GM10266 (cell line): ENCODE results near the gene SIDT2.
A peak's percentile ranks its signal among the peaks of the same experiment; 100 is the strongest.

ENCODE experiments used
- DNase-seq: peaks from one replicate; pipeline ENCODE4 v3.0.0; 2012; ENCODE audit errors: extremely low spot score
- TF ChIP-seq, protein P1 (sequence below): IDR thresholded peaks from 2 replicates; pipeline ENCODE4 v1.5.1; 2012; ENCODE audit warnings: mild to moderate bottlenecking, low read depth; ENCODE audit not compliant: control insufficient read depth, insufficient read depth; ENCODE audit errors: missing control alignments

Gene SIDT2

DNA sequence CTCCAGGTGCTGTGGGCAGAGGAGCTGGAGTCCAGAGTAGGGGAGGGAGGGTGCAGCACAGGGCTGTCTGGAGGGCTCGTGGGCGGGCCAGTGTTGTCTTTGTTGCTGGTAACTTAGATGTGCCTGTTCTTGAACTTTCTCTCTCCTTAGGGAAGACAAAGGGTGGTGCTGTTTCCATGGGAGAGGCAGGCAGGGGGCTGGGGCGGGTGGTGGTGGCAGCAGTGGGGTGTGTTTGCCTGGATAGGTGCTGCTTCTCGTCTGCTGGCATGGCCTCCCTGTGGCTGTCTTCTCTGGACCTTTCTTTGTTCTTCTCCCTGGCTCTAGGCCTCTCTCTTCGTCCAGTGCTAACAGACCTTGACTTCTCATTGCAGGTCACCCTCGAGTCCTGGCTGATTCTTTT is 8.5 kb downstream of the SIDT2 start:
- TF ChIP-seq, protein P1, sequence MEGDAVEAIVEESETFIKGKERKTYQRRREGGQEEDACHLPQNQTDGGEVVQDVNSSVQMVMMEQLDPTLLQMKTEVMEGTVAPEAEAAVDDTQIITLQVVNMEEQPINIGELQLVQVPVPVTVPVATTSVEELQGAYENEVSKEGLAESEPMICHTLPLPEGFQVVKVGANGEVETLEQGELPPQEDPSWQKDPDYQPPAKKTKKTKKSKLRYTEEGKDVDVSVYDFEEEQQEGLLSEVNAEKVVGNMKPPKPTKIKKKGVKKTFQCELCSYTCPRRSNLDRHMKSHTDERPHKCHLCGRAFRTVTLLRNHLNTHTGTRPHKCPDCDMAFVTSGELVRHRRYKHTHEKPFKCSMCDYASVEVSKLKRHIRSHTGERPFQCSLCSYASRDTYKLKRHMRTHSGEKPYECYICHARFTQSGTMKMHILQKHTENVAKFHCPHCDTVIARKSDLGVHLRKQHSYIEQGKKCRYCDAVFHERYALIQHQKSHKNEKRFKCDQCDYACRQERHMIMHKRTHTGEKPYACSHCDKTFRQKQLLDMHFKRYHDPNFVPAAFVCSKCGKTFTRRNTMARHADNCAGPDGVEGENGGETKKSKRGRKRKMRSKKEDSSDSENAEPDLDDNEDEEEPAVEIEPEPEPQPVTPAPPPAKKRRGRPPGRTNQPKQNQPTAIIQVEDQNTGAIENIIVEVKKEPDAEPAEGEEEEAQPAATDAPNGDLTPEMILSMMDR, result no peak
- no peak for DNase-seq

DNA sequence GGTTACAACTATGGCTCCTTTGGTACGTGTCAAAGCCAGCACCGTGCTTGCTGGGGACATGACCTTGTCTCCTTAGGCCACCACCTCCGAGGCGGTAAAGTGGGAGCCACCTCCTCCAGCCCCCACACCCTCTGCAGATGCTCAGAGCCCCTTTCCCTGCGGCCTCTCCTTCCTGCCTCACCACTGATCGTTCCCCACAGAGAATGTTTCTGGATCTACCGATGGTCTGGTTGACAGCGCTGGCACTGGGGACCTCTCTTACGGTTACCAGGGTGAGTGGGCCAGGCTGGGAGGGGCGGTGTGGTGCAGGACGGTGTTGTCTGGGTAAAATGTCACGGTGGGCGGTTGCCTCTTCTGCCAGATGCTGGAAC is 8.9 kb downstream of the SIDT2 start:
- TF ChIP-seq, protein P1, result no peak
- peak; percentile 8 for DNase-seq

DNA sequence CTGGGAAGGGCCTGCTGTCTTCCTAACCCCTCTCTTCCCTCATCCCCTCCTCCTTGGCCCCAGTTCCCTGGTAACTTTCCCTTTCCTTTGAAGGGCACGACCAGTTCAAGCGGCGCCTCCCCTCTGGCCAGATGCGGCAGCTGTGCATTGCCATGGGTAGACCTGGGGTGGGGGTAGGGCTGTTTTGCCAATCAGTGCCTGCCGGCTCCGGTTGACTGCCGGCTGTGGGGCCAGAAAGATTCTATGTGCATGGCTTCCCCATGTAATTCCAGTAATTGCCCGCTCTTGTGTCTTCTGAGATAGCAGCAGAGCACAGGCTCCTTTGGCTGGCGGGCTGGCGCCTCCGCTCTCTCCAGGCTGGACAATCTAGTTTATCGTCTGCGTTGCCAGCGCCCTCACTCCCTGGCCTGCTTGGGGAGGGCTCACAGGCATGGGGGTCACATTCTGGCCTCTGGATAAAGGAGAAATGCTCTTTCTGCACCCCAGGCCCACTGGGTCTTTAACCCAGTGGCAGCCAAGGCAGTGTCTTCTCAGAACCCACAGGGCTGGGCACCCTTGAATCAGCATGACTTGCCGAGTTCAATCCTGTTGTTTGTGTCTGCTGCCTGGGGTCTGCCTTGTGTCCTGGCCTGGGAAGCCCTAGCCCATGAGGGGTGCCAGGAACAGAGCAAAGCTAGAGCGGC is 9.4 kb downstream of the SIDT2 start:
- DNase-seq, result peak; percentile 7
- TF ChIP-seq, protein P1, result no peak

DNA sequence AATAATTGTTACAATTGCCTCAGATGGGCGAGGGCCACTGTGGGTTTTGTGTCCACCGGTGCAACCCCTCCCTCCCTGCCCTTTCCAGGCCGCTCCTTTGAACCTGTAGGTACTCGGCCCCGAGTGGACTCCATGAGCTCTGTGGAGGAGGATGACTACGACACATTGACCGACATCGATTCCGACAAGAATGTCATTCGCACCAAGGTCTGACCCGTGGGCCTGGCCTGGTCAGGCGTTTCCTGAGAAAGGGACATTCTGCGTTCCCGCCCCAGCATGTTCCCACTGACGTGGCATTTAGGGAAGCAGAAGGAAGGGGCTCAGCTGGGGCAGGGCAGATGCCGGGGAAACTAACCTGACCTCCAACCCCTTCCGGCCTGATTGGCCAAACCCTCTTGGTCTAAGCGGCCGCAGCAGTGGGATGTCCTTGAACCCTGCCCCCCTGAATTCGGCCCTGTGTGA is 10.1 kb downstream of the SIDT2 start:
- TF ChIP-seq, protein P1, result no peak
- no peak for DNase-seq

DNA sequence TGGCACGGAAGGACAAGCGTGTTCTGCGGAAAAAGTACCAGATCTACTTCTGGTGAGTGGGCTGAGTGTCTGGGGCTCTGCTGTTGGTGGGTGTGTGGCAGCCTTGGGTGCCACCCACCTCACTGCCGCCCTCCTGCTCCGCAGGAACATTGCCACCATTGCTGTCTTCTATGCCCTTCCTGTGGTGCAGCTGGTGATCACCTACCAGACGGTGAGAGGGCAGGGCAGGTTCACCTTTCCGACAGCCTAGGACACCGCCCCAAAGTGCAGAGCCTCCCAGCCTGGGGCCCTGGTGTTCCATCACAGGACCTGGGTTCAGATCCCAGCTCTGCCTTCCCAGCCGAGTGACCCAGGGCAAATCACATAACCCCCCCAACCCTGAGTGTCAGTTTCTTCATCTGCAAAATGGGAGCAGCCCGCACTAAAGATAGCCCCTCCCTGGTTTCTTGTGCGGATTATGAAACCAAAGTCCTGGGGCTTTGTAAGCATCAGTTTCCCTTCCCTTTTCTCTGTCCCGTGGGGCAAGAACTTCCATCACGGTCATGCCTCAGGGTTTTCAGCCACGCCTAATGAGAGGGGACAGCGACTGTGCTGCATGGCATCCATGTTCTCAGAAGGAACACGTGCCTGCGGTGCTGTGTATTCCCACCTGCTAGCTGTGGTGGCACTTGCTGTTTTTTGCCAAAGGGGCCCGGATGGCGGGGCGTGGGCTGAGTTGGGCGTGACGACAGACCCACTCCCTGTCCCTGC is 10.8 kb downstream of the SIDT2 start:
- TF ChIP-seq, protein P1, result no peak
- peak; percentile 50 for DNase-seq

DNA sequence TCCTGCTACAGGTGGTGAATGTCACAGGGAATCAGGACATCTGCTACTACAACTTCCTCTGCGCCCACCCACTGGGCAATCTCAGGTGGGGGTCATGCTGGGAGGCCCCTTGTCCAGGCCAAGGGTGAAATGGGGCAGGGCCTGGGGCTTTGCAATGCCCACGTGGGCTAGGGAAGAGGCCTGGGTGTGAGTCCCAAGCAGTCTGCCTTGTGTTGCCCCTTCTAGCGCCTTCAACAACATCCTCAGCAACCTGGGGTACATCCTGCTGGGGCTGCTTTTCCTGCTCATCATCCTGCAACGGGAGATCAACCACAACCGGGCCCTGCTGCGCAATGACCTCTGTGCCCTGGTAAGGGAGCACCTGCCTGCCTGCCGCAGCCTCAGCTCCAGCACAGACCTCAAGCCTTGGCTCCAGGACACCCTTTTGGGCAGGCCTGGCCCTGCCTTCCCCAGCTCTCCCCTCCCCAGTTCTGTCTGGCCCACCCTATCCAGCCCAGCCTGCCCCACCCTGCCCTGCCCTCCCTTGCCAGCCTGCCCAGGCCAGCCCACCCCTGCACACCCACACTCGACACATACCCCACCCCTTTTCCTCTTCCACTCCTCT is 11.5 kb downstream of the SIDT2 start:
- TF ChIP-seq, protein P1, result no peak

DNA sequence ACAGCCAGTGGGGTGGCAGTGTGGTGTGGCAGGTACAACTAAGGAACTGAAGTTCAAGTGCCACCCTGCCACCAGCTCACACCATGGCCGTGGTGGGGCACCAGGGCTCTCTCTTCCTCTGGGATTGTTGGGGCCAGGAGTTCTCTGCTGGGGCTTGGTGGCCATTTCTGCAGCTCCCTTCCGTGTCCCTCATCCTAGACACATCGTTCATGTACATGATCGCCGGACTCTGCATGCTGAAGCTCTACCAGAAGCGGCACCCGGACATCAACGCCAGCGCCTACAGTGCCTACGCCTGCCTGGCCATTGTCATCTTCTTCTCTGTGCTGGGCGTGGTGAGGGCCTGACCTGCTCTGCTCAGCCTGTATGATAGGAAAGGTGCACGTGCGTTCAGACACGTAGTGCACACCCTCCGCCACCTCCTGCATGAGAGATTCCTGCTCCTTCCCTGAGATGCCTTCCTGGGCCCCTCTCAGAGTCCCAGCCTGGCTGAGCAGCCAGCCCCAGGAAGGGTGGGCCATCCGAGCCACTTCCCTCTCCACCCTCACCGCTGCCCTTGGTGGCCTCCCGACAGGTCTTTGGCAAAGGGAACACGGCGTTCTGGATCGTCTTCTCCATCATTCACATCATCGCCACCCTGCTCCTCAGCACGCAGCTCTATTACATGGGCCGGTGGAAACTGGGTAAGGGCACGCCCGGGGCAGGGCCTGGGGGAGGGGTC is 13.3 kb downstream of the SIDT2 start:
- TF ChIP-seq, protein P1, result no peak
- DNase-seq, result no peak

More for the DNA sequence above, 11.5 kb downstream of the SIDT2 start:
- no peak for DNase-seq
